Kidney epithelial cell (primary cell): Measurements from ENCODE around the gene SLBP. TPM values are rescaled to one million over a fixed set of nuclear protein-coding genes. Genes with fewer than 3 reads are reported as not detected.
A peak's percentile ranks its signal among the peaks of the same experiment; 100 is the strongest.

ENCODE experiments used
- DNase-seq: peaks from one replicate; pipeline ENCODE4 v3.0.0-alpha.2; 2010; ENCODE audit warnings: low read depth
- H3K27me3 ChIP-seq: 2 replicates; pipeline ENCODE4 v1.6.0; 2011; ENCODE audit warnings: low read length; ENCODE audit not compliant: control insufficient read depth, insufficient read depth
- H3K36me3 ChIP-seq: 2 replicates; pipeline ENCODE4 v1.5.1; 2011; ENCODE audit warnings: low read length; ENCODE audit not compliant: control insufficient read depth, insufficient read depth
- H3K4me3 ChIP-seq: 2 replicates; pipeline ENCODE4 v1.5.1; 2011; ENCODE audit warnings: low read depth, mild to moderate bottlenecking, control low read depth, low read length
- CTCF ChIP-seq: IDR thresholded peaks from 2 replicates; pipeline ENCODE4 v1.5.1; 2011; ENCODE audit warnings: mild to moderate bottlenecking, moderate library complexity, low read length, control low read depth, inconsistent platforms; ENCODE audit not compliant: insufficient read depth, poor library complexity, severe bottlenecking
- total RNA-seq: library from RNA; depleted of rRNA; stranded (reverse); fragments of >200 nt; gene quantifications from 2 replicates; pipeline ENCODE4 v1.2.3, GENCODE V29; 2015

Gene SLBP
- total RNA-seq, 1 donor from 2014 or later = 74.8 TPM

- no peak for TF ChIP-seq CTCF
- H3K36me3 ChIP-seq = peaks cover 3% of the 10 kb centered on the region
- DNase-seq = no peak
Observed at GRCh38 chr4:1690698-1691097, 21.4 kb downstream of the SLBP start.

GRCh38 chr4:1686440-1687036 lies 25.6 kb downstream of the SLBP start:
- DNase-seq = no peak
- H3K27me3 ChIP-seq = no peaks in the 10 kb centered on the region
- no peak for TF ChIP-seq CTCF
- no peak overlapping the region for H3K4me3 ChIP-seq
- peaks cover under 1% of the 10 kb centered on the region for H3K36me3 ChIP-seq

More at GRCh38 chr4:1690698-1691097, 21.4 kb downstream of the SLBP start:
- Histone ChIP-seq H3K4me3 (no peak overlapping the region), H3K27me3 (no peaks in the 10 kb centered on the region)

GRCh38 chr4:1685235-1686150 lies 26.6 kb downstream of the SLBP start:
- DNase-seq = peak; percentile 34
- no peak for TF ChIP-seq CTCF
- no peaks in the 10 kb centered on the region for H3K36me3 ChIP-seq
- H3K4me3 ChIP-seq = no peak overlapping the region
- no peaks in the 10 kb centered on the region for H3K27me3 ChIP-seq

- DNase-seq = no peak
- no peaks in the 10 kb centered on the region for H3K36me3 ChIP-seq
- H3K27me3 ChIP-seq = no peaks in the 10 kb centered on the region
- no peak for TF ChIP-seq CTCF
- peak overlapping the region; percentile 23 for H3K4me3 ChIP-seq
Observed at GRCh38 chr4:1684506-1685234, 27.4 kb downstream of the SLBP start.

GRCh38 chr4:1683736-1684505 lies 28.2 kb downstream of the SLBP start, which contains the start of gene FAM53A:
TSS of gene FAM53A (minus strand) at chr4:1684313. CDS start at chr4:1668741, 15,572 bp downstream.
- Histone ChIP-seq H3K36me3 (no peaks in the 10 kb centered on the region), H3K4me3 (peak within 1 kb of the TSS; percentile 58), H3K27me3 (no peaks in the 10 kb centered on the region)
- no peak for TF ChIP-seq CTCF
- no peak for DNase-seq
